ENCODE results near the gene PPOX. TPM values are rescaled to one million over a fixed set of nuclear protein-coding genes. Genes with fewer than 3 reads are reported as not detected.
A peak's percentile ranks its signal among the peaks of the same experiment; 100 is the strongest.

The PPOX gene
- total RNA-seq, 2 donors from 2014 or later = 18.2 to 33.6 TPM

GRCh38 chr1:161139766-161140165 lies 26.5 kb upstream of the PPOX start:
- Histone ChIP-seq H3K4me1 (ENCODE audit: control insufficient read depth in 1 of 2, low read depth in 2 of 2) (no peaks in the 10 kb centered on the region), H3K36me3 (no peaks in the 10 kb centered on the region), H3K9me3 (no peaks in the 10 kb centered on the region), H3K27ac (no peak overlapping the region), H3K27me3 (replicated peaks; ENCODE audit: insufficient read depth) (no peaks in the 10 kb centered on the region), H3K4me3 (no peak overlapping the region)
- DNase-seq (ENCODE audit: low spot score) = no peak
- ATAC-seq (ENCODE audit: insufficient number of reproducible peaks, low FRiP score, low read depth) = no peak
- peak; percentile 27 for TF ChIP-seq CTCF (IDR thresholded peaks at IDR 0.05)

GRCh38 chr1:161140755-161141400 lies 25.3 kb upstream of the PPOX start:
- ATAC-seq (ENCODE audit: insufficient number of reproducible peaks, low FRiP score, low read depth) (no peak), DNase-seq (ENCODE audit: low spot score) (no peak)
- H3K9me3 ChIP-seq = no peaks in the 10 kb centered on the region
- no peaks in the 10 kb centered on the region for H3K4me1 ChIP-seq (ENCODE audit: control insufficient read depth in 1 of 2, low read depth in 2 of 2)
- H3K36me3 ChIP-seq = no peaks in the 10 kb centered on the region
- no peak overlapping the region for H3K27ac ChIP-seq
- no peak overlapping the region for H3K4me3 ChIP-seq
- H3K27me3 ChIP-seq (replicated peaks; ENCODE audit: insufficient read depth) = no peaks in the 10 kb centered on the region
- TF ChIP-seq CTCF (IDR thresholded peaks at IDR 0.05) = no peak

- no peak overlapping the region for H3K27ac ChIP-seq
- ATAC-seq (ENCODE audit: insufficient number of reproducible peaks, low FRiP score, low read depth) = no peak
- no peaks in the 10 kb centered on the region for H3K9me3 ChIP-seq
- no peaks in the 10 kb centered on the region for H3K4me1 ChIP-seq (ENCODE audit: control insufficient read depth in 1 of 2, low read depth in 2 of 2)
- TF ChIP-seq CTCF (IDR thresholded peaks at IDR 0.05) = no peak
- H3K4me3 ChIP-seq = no peak overlapping the region
- no peaks in the 10 kb centered on the region for H3K27me3 ChIP-seq (replicated peaks; ENCODE audit: insufficient read depth)
- DNase-seq (ENCODE audit: low spot score) = no peak
- H3K36me3 ChIP-seq = no peaks in the 10 kb centered on the region
These were observed 20.4 kb upstream of the PPOX start for GRCh38 chr1:161145832-161146231.

GRCh38 chr1:161153176-161153575 lies 13.1 kb upstream of the PPOX start:
- Histone ChIP-seq H3K9me3 (no peaks in the 10 kb centered on the region), H3K27ac (peak overlapping the region; percentile 89 to 91), H3K36me3 (peaks cover 3% of the 10 kb centered on the region), H3K4me1 (ENCODE audit: control insufficient read depth in 1 of 2, low read depth in 2 of 2) (peaks cover 4 to 10% of the 10 kb centered on the region in 2 donors), H3K27me3 (replicated peaks; ENCODE audit: insufficient read depth) (no peaks in the 10 kb centered on the region), H3K4me3 (peak overlapping the region; percentile 90)
- DNase-seq (ENCODE audit: low spot score) (no peak), ATAC-seq (ENCODE audit: insufficient number of reproducible peaks, low FRiP score, low read depth) (no peak)
- TF ChIP-seq CTCF (IDR thresholded peaks at IDR 0.05) = no peak

GRCh38 chr1:161153682-161154337 lies 12.4 kb upstream of the PPOX start, which contains the start of gene UFC1:
UFC1 (plus strand) TSS chr1:161153978; CDS start chr1:161153998, 20 bp downstream.
- peak within 1 kb of the TSS; percentile 90 for H3K4me3 ChIP-seq
- no peak for TF ChIP-seq CTCF (IDR thresholded peaks at IDR 0.05)
- H3K36me3 ChIP-seq = peaks cover 4% of the 10 kb centered on the region
- H3K9me3 ChIP-seq = no peaks in the 10 kb centered on the region
- peaks cover 4 to 13% of the 10 kb centered on the region in 2 donors for H3K4me1 ChIP-seq (ENCODE audit: control insufficient read depth in 1 of 2, low read depth in 2 of 2)
- ATAC-seq (ENCODE audit: insufficient number of reproducible peaks, low FRiP score, low read depth) = peak; percentile 93
- no peaks in the 10 kb centered on the region for H3K27me3 ChIP-seq (replicated peaks; ENCODE audit: insufficient read depth)
- DNase-seq (ENCODE audit: low spot score) = peak; percentile 44
- peak within 1 kb of the TSS; percentile 89 to 91 for H3K27ac ChIP-seq

Data from thoracic aorta (tissue), 2 donors.